ENCODE measurements around the gene CFAP74. TPM values are rescaled to one million over a fixed set of nuclear protein-coding genes. Genes with fewer than 3 reads are reported as not detected.

CFAP74 gene
- total RNA-seq, 1 experiment from 2014 or later = not detected

DNA sequence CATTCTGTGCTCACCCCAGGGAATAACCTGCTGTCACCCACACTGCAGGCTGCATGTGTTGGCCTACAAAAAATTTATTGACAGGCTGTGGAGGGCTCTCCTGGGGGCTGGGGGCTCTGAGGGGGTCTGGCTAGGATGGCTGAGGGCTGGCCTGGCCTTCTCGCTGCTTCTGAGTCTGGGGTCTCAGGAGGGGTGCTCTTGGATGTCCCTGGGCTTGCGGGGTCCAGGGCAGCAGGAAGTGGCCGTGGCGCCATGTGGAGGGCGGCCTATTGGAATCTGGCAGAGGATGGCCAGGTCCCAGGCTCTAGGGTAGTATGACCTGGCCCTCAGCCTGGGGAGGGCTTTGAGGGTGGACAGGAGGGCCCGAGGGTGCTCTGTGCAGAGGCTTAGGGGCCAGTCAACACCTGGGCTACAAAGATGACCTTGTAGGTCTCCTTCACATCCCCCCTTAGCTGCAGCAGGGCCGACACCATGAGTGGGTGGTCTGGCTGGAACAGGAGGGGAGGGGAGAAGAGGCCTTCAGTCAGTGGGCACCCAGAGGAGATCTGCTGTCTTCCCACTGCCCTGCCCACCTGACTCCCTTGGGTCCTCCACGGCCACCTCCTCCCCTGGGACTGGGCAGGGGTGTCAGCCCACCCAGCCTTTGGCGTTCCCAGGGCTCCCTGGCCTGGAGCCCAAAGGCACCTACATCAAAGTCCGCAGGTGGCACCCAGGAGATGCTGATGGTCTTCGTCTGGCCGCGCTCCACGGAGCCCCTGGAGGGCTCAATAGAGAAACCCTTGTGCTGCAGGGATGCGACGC, 81.5 kb downstream of the CFAP74 start:
- no peaks in the 10 kb centered on the region for H3K27me3 ChIP-seq (replicated peaks; ENCODE audit: insufficient read depth, low read depth, low read length, poor library complexity)
- BruUV-seq (replicated peaks) = no TSS peak
- H3K4me3 ChIP-seq (ENCODE audit: low read depth, low read length, poor library complexity, severe bottlenecking) = no peak overlapping the region
- no peaks in the 10 kb centered on the region for H3K9me3 ChIP-seq (ENCODE audit: low read depth, low read length, poor library complexity, severe bottlenecking)
- TF ChIP-seq, protein P1, sequence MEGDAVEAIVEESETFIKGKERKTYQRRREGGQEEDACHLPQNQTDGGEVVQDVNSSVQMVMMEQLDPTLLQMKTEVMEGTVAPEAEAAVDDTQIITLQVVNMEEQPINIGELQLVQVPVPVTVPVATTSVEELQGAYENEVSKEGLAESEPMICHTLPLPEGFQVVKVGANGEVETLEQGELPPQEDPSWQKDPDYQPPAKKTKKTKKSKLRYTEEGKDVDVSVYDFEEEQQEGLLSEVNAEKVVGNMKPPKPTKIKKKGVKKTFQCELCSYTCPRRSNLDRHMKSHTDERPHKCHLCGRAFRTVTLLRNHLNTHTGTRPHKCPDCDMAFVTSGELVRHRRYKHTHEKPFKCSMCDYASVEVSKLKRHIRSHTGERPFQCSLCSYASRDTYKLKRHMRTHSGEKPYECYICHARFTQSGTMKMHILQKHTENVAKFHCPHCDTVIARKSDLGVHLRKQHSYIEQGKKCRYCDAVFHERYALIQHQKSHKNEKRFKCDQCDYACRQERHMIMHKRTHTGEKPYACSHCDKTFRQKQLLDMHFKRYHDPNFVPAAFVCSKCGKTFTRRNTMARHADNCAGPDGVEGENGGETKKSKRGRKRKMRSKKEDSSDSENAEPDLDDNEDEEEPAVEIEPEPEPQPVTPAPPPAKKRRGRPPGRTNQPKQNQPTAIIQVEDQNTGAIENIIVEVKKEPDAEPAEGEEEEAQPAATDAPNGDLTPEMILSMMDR (conservative IDR thresholded peaks at IDR 0.05; ENCODE audit: low read depth, low read length) = no peak
- TF ChIP-seq EZH2 (IDR thresholded peaks at IDR 0.05; ENCODE audit: borderline replicate concordance, low read depth, low read length, poor library complexity, severe bottlenecking) = no peak
- no peak for DNase-seq (ENCODE audit: low spot score)
- no peaks in the 10 kb centered on the region for H3K36me3 ChIP-seq (ENCODE audit: insufficient read depth, low read length, poor library complexity, severe bottlenecking)
- H3K27ac ChIP-seq (ENCODE audit: low read depth, low read length, poor library complexity, severe bottlenecking) = no peak overlapping the region
- CTCF ChIA-PET = no interaction called here
- H3K4me1 ChIP-seq (ENCODE audit: insufficient read depth, low read length, poor library complexity, severe bottlenecking) = peaks cover 13% of the 10 kb centered on the region
- intact Hi-C loops (cut with micrococcal nuclease; ENCODE audit: unreplicated experiment) = no loop called here
- POLR2A ChIA-PET (ENCODE audit: low non-redundant PET) = interaction anchor here (0.5 kb wide), 1 partner anchor 393 kb away, joined by 3 read pairs; no protein-coding TSS in a partner anchor

GRCh38 chr1:1921459-1921862, 82.1 kb downstream of the CFAP74 start:
- POLR2A ChIA-PET (ENCODE audit: low non-redundant PET) = no interaction called here
- H3K9me3 ChIP-seq (ENCODE audit: low read depth, low read length, poor library complexity, severe bottlenecking) = no peaks in the 10 kb centered on the region
- DNase-seq (ENCODE audit: low spot score) = no peak

GRCh38 chr1:1920608-1921458, 82.8 kb downstream of the CFAP74 start:
- Histone ChIP-seq H3K4me3 (ENCODE audit: low read depth, low read length, poor library complexity, severe bottlenecking) (no peak overlapping the region), H3K9me3 (ENCODE audit: low read depth, low read length, poor library complexity, severe bottlenecking) (no peaks in the 10 kb centered on the region), H3K27me3 (replicated peaks; ENCODE audit: insufficient read depth, low read depth, low read length, poor library complexity) (no peaks in the 10 kb centered on the region), H3K27ac (ENCODE audit: low read depth, low read length, poor library complexity, severe bottlenecking) (no peak overlapping the region), H3K4me1 (ENCODE audit: insufficient read depth, low read length, poor library complexity, severe bottlenecking) (peaks cover 13% of the 10 kb centered on the region), H3K36me3 (ENCODE audit: insufficient read depth, low read length, poor library complexity, severe bottlenecking) (no peaks in the 10 kb centered on the region)
- DNase-seq (ENCODE audit: low spot score) = no peak
- no peak for TF ChIP-seq EZH2 (IDR thresholded peaks at IDR 0.05; ENCODE audit: borderline replicate concordance, low read depth, low read length, poor library complexity, severe bottlenecking)
- TF ChIP-seq, protein P1 (conservative IDR thresholded peaks at IDR 0.05; ENCODE audit: low read depth, low read length) = no peak
- intact Hi-C loops (cut with micrococcal nuclease; ENCODE audit: unreplicated experiment) = no loop called here
- POLR2A ChIA-PET (ENCODE audit: low non-redundant PET) = no interaction called here
- BruUV-seq (replicated peaks) = no TSS peak
- CTCF ChIA-PET = no interaction called here

More at GRCh38 chr1:1921459-1921862, 82.1 kb downstream of the CFAP74 start:
- H3K36me3 ChIP-seq (ENCODE audit: insufficient read depth, low read length, poor library complexity, severe bottlenecking) = no peaks in the 10 kb centered on the region
- no peaks in the 10 kb centered on the region for H3K27me3 ChIP-seq (replicated peaks; ENCODE audit: insufficient read depth, low read depth, low read length, poor library complexity)
- H3K4me3 ChIP-seq (ENCODE audit: low read depth, low read length, poor library complexity, severe bottlenecking) = no peak overlapping the region
- intact Hi-C loops (cut with micrococcal nuclease; ENCODE audit: unreplicated experiment) = no loop called here
- CTCF ChIA-PET = no interaction called here
- no TSS peak for BruUV-seq (replicated peaks)
- TF ChIP-seq, protein P1 (conservative IDR thresholded peaks at IDR 0.05; ENCODE audit: low read depth, low read length) = no peak
- TF ChIP-seq EZH2 (IDR thresholded peaks at IDR 0.05; ENCODE audit: borderline replicate concordance, low read depth, low read length, poor library complexity, severe bottlenecking) = no peak
- no peak overlapping the region for H3K27ac ChIP-seq (ENCODE audit: low read depth, low read length, poor library complexity, severe bottlenecking)
- peaks cover 13% of the 10 kb centered on the region for H3K4me1 ChIP-seq (ENCODE audit: insufficient read depth, low read length, poor library complexity, severe bottlenecking)
